ENCODE results near the gene PGLYRP2.

The PGLYRP2 gene

GRCh38 chr19:15430526-15431120 is 48.7 kb downstream of the PGLYRP2 start:
- no peak for DNase-seq (ENCODE audit: low spot score)
- H3K27ac ChIP-seq, result peak overlapping the region; percentile 85
- no peak for TF ChIP-seq CTCF (conservative IDR thresholded peaks at IDR 0.05; ENCODE audit: low read depth)
- POLR2A ChIA-PET (ENCODE audit: low non-redundant PET), result interaction anchor here (0.9 kb wide), 1 partner anchor 12 kb away, joined by 4 read pairs; the partner anchor contains the start of gene AKAP8L
- CTCF ChIA-PET, result interaction anchor here (0.9 to 1.0 kb wide), 2 partner anchors 11 to 18 kb away, joined by 3 read pairs; no protein-coding TSS in a partner anchor

GRCh38 chr19:15429825-15430467 is 49.4 kb downstream of the PGLYRP2 start:
- no peak for DNase-seq (ENCODE audit: low spot score)
- ChIA-PET CTCF (interaction anchor here (0.9 kb wide), 1 partner anchor 10 kb away, joined by 3 read pairs; no protein-coding TSS in a partner anchor), POLR2A (ENCODE audit: low non-redundant PET) (no interaction called here)
- H3K27ac ChIP-seq, result peak overlapping the region; percentile 85
- TF ChIP-seq CTCF (conservative IDR thresholded peaks at IDR 0.05; ENCODE audit: low read depth), result no peak

GRCh38 chr19:15428956-15429824 is 50.1 kb downstream of the PGLYRP2 start:
- POLR2A ChIA-PET (ENCODE audit: low non-redundant PET), result no interaction called here
- CTCF ChIA-PET, result no interaction called here
- TF ChIP-seq CTCF (conservative IDR thresholded peaks at IDR 0.05; ENCODE audit: low read depth), result no peak
- H3K27ac ChIP-seq, result peak overlapping the region; percentile 10
- no peak for DNase-seq (ENCODE audit: low spot score)

GRCh38 chr19:15427991-15428471 is 51.3 kb downstream of the PGLYRP2 start:
- no peak for DNase-seq (ENCODE audit: low spot score)
- ChIA-PET POLR2A (ENCODE audit: low non-redundant PET) (no interaction called here), CTCF (no interaction called here)
- H3K27ac ChIP-seq, result no peak overlapping the region
- no peak for TF ChIP-seq CTCF (conservative IDR thresholded peaks at IDR 0.05; ENCODE audit: low read depth)

- CTCF ChIA-PET, result no interaction called here
- DNase-seq (ENCODE audit: low spot score), result no peak
- POLR2A ChIA-PET (ENCODE audit: low non-redundant PET), result no interaction called here
- no peak overlapping the region; the same call in 1 of the 2 replicates for H3K27ac ChIP-seq
- TF ChIP-seq CTCF (conservative IDR thresholded peaks at IDR 0.05; ENCODE audit: low read depth), result no peak
Measured at GRCh38 chr19:15427350-15427700, 52.0 kb downstream of the PGLYRP2 start.
